GM13976 (cell line): ENCODE results near the gene DSCAML1.

Experiments
- DNase-seq: peaks from one replicate; pipeline ENCODE4 v3.0.0; 2012; ENCODE audit warnings: low spot score
- in situ Hi-C: fragments of 300-500 bp; cut with MboI; formaldehyde crosslinking; loops from one replicate; pipeline ENCODE4 v1.12.0; 2022; ENCODE audit warnings: low sequenced_read_pairs, mixed read lengths, inconsistent platforms; ENCODE audit not compliant: unreplicated experiment
- TF ChIP-seq, protein P1 (sequence below): IDR thresholded peaks from 2 replicates; pipeline ENCODE4 v1.5.1; 2012; ENCODE audit warnings: borderline replicate concordance, mild to moderate bottlenecking; ENCODE audit not compliant: insufficient read depth; ENCODE audit errors: extremely low read depth, missing control alignments, control extremely low read depth

DSCAML1 gene

DNA sequence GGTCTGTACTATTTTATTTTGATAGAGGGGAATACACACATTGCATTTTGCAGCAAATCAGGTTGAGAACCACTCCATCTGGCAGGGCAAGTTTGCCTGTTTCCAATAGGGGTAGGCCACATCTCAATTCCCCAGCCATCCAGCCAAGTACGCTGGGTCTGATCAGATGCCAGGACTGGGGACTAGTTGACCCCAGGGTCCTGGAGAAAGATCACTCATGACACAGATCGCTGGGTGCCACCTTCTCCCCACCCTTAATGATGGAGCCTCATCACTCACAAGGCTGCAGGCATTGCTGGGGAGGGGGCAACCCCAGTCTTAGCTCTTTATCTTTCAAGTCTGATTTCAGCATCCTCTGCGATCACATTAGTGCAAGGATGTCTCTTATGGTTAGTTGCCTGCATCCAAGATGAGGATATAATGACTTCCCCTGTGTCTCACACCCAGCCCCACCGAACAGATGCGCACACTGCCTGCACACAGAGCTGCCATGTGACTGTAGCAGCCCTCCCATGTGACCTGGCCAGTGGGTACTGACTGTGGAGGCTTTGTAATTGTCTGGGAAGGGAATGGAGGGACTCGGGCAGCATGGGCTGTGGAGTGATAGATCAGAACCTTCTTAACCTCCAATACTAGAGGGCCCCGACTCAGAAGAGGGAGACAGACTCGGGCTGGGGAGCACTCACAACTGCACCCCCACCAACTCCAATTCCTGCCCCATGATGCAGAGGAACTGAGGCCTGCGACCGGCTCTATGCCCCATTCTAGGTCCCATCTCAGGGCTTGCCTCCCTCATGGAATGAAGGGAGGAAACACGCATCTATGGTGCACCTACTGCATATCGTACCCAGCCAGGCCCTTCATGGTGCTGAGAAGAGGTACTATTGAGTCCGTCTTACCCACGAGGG lies 155.8 kb downstream of the DSCAML1 start:
- no peak for DNase-seq
- in situ Hi-C loops, result no loop called here
- TF ChIP-seq, protein P1, sequence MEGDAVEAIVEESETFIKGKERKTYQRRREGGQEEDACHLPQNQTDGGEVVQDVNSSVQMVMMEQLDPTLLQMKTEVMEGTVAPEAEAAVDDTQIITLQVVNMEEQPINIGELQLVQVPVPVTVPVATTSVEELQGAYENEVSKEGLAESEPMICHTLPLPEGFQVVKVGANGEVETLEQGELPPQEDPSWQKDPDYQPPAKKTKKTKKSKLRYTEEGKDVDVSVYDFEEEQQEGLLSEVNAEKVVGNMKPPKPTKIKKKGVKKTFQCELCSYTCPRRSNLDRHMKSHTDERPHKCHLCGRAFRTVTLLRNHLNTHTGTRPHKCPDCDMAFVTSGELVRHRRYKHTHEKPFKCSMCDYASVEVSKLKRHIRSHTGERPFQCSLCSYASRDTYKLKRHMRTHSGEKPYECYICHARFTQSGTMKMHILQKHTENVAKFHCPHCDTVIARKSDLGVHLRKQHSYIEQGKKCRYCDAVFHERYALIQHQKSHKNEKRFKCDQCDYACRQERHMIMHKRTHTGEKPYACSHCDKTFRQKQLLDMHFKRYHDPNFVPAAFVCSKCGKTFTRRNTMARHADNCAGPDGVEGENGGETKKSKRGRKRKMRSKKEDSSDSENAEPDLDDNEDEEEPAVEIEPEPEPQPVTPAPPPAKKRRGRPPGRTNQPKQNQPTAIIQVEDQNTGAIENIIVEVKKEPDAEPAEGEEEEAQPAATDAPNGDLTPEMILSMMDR, result no peak

DNA sequence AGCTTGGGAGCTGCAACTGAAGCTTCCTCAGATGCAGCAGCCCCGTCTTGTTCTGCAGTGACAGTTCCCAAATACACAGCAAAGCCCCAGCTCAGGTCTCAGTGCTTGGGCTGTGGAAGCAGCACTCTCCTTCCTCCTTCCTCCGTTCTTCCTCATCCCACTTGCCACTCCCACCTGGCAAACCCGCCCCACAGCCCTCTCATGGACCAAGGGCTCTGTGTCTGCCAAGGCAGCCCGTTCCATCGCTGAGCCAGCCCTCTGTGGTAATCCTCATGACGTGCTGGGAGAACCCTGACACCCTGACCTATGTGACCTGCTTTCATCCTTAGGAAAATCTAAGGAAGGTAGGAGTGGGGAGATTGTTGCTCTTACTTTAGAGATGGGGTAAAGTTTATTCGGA lies 157.0 kb downstream of the DSCAML1 start:
- no peak for DNase-seq
- TF ChIP-seq, protein P1, result no peak
- in situ Hi-C loops, result no loop called here

DNA sequence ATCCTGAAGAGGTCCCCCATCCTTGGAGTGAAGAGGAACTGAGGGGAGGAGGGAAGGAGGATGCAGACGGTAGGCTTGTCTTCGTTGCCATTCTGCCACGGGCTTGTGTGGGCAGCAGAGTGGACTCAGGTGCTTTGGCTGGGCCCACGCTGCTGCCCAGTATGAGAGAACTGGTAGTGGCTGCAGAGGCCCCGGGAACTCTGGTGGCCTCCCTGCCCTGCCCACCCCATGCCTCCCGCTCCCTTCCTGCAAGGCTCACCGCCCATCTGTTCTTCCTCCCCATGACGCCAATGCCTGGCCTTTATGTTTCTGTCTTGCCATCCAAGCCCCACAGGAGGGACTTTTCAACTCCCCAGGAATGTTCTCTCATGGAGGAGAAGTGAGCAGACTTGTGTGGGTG lies 157.4 kb downstream of the DSCAML1 start:
- in situ Hi-C loops, result no loop called here

DNA sequence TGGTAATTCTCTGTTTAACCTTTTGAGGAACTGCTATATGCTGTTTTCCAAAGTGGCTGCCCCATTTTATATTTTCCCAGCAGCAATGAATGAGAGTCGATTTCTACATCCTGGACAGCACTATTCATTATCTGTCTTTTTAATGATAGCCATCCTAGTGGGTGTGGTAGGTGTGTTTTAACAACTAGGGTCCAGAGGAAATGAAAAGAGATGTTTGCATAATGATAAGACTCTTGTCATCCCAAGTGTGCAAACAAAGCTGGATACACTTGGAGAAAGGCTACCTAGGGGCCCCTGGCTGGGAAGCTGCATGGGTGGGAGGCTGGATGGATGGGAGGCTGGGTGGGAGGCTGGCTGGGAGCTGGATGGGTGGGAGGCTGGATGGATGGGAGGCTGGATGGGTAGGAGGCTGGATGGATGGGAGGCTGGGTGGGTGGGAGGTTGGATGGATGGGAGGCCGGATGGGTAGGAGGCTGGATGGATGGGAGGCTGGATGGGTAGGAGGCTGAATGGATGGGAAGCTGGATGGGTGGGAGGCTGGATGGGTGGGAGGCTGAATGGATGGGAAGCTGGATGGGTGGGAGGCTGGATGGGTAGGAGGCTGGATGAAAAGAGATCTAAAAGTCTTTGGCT lies 158.0 kb downstream of the DSCAML1 start:
- DNase-seq, result no peak
- TF ChIP-seq, protein P1, result no peak
- in situ Hi-C loops, result no loop called here

More for the DNA sequence above, 157.4 kb downstream of the DSCAML1 start:
- TF ChIP-seq, protein P1, result no peak
- DNase-seq, result no peak

DNA sequence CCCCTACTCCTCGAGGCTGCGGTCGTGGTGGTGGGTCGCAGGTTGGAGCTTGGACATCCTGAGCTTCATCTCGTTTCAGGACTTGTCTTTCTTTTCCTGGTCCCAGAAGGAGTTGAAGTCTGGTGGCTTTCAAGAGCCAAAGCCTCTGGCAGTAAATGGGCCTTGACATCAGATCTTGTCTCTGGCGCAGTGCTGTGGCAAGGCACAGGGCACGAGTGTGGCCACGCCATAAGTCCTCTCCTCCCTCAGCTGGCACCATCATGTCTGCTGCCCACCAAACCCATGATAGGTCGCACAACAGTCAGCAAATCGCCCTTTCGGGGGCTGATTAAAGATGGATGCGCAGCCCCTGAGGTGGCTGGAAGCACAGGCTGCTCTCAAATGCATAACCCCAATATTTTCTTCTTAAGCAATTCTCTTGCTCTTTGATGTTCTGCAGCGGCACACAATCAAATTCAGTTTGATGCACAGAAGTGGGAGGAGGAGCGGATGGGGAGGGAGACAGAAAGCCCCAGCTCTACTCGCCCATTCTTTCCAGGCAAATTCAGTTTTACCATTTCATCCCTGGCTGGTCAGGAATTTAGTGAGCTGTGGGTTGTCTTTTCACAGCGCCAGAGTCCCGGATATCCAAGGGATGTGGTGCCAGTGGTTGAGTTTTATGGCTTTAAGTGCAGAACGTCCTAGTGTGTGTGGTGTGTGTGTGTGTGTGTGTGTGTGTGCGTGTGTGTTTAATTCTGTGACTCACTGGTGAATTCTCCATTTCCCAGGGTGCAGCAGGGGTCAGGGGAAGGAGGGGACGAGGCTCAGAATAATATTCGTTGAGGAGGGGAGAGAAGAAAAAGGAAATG lies 162.0 kb downstream of the DSCAML1 start:
- DNase-seq, result no peak
- TF ChIP-seq, protein P1, result no peak
- in situ Hi-C loops, result no loop called here
